ENCODE results near the gene CHMP5.

The CHMP5 gene

GRCh38 chr9:33264473-33265177 lies at the start of gene CHMP5, which contains the start of gene BAG1:
Gene CHMP5, plus strand, starts transcription at chr9:33265049. Its CDS starts 30 bp downstream, at chr9:33265079.
Gene BAG1, minus strand, starts transcription at chr9:33264708.
- DNase-seq (ENCODE audit: low read depth) = peak; percentile 100

DNA sequence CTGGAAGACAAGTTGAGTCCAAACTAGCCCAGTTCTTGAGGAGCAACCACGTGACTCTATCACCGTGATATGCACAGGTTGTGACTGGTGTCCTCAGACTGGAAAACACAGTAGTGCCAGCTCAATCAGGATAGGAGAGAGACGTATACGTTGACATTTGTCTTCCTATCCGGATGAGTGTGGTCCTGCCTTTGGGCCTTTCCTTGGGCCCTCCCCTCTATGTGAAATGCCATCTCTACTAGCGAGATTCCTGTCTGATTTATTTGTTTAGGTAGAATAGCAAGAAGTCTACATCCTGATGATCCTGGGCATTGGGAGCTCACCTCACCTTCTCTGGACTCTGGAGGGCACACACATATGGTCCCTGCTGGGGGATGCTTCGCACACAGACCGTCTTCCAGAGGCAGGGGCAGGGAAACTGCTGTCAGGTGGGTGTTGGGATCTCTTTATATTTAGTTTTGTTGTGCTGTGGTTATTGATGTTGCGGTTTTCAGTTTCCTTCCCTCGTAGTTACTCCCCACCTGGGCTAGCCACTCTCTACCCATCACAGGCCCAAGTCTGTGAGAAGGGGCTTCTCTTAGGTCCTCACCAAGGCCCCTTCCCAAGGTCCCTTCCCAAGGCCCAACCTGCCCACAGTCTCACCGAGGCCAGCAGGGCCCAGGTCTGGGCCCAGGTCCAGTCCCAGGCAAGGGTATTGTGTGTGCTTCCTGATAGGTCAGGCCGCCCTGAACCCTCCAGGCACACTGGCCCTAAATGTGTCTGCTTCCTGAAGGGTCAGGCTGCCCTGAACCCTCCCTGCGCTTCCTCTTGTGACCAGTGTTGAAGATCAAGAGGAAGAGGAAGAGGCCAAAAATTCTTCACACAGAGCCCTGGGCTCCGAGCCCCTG lies 43.9 kb upstream of the CHMP5 start:
- DNase-seq (ENCODE audit: low read depth) = no peak

DNA sequence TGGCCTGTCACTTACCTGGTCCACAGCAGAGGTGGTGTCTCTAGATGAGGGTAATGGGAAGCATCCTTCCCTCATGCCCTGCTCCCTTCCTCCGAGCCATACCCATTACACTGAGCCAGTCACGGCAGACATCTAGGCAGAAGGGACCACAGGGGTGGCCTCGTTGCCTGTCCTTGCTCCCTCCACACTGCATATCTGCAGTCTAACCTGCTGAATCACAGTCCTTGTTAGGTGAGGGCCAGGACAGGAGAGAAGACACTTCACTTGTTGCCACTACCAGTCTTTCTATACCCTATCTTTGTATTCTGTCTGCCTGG lies 43.3 kb upstream of the CHMP5 start:
- DNase-seq (ENCODE audit: low read depth) = no peak

DNA sequence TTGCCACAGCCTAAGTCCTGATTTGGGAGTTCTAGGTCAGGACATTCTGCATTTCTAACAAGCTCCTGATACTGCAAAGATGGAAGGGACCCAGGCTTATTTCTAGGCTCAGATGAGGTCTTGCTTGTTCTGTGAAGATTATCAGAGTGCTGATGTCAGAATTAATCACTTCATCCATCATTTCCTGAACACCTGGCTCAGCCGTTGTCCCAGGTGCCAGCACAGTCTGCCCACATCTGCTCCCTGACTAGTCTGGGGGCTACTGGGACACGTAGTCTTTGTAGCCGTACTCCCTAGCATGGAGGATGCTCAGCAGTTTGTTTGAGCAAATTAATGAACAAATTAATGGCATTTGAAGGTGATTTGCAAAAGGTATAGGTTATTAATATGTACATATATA lies 42.8 kb upstream of the CHMP5 start:
- no peak for DNase-seq (ENCODE audit: low read depth)

DNA sequence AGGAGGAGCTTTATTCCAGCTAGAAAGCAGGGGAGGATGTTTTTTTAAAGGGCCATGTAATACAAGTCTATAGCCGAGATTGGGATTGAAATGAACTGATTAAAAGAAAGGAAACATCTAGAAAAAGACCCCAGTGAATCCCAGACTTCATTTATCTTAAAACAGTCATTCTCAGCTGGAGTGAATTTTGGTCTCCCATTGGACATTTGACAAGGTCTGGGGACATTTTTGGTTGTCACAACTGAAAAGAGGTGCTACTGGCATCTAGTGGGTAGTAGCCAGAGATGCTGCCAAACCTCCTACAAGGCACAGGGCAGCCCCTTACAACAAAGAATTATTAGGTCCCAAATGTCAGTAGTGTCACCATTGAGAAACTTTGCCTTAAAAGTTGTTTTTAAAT lies 41.2 kb upstream of the CHMP5 start:
- no peak for DNase-seq (ENCODE audit: low read depth)

- DNase-seq (ENCODE audit: low read depth) = peak; percentile 67
These were observed 39.3 kb upstream of the CHMP5 start for GRCh38 chr9:33225319-33226147.

DNA sequence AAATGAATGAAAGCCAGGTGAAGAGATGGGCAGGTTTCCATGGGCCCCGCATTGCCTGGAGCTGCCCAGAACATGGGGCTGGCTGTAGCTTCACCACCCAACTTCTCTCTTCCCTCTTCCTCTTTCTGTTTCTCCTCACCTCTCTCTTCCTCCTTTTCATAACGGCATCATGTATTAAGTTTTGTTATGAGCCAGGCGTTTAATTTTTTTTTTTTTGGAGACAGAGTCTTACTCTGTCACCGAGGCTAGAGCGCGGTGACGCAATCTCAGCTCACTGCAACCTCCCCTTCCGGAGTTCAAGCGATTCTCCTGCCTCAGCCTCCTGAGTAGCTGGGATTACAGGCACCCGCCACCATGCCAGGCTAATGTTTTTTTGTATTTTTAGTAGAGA lies 37.8 kb upstream of the CHMP5 start:
- DNase-seq (ENCODE audit: low read depth) = no peak

DNA sequence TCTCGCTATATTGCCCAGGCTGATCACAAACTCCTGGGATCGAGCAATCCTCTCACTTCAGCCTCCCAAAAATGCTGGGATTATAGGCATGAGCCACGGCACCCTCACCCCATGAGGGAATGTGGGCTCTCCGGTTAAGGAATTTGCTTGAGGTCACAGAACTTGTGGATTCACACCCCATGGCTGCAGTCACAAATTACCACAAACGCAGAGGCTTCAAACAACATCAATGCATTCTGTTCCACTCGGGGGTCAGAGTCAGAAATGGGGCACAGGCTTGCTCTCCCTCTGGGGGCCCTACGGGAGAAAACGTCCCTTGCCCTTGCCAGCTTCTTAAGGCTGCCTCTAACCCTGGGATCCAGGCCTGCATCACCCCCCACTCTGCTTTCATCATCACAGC lies 37.1 kb upstream of the CHMP5 start:
- no peak for DNase-seq (ENCODE audit: low read depth)

DNA sequence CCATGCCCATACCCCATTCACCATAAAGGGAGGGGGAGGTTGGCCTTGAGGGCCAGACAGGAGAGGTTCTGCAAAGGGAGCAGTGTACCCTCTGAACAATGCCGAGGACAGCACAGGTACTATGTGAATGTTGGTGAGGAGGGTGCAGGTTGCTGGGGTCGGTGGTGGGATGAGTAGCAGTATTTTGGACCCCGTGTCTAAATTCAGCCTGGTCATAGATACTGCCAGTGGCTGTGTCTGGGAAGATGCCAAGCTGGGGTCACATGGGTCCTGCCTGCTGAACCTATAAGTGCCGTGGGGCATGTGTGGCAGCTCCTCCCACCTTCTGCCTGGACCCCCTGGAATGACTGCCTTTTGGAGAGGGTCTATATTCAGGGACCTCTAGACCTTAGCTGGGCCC lies 36.2 kb upstream of the CHMP5 start:
- DNase-seq (ENCODE audit: low read depth) = no peak

GRCh38 chr9:33229359-33230114 lies 35.3 kb upstream of the CHMP5 start:
- no peak for DNase-seq (ENCODE audit: low read depth)

GRCh38 chr9:33230756-33231622 lies 33.9 kb upstream of the CHMP5 start:
- no peak for DNase-seq (ENCODE audit: low read depth)

GRCh38 chr9:33231623-33231942 lies 33.3 kb upstream of the CHMP5 start:
- DNase-seq (ENCODE audit: low read depth) = no peak

DNA sequence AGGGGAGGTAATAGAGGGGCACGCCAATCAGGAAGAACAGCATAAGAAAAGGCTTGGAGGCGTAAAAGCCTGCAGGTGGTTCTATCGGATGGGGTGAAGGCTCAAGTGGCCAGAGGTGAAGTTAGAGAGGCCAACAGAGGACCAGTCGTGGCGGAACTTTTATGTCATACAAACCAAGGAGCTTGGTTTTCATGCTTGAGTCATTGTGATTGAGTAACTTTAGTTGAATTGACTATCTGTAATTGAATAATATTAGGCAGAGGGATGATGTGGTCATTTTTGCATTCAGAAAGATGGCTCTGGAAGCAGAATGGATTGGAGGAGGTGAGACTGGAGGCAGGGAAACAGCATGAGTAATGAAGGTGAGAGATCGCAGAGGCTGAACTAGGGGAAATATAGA lies 32.0 kb upstream of the CHMP5 start:
- DNase-seq (ENCODE audit: low read depth) = no peak

GRCh38 chr9:33233626-33234342 lies 31.1 kb upstream of the CHMP5 start:
- DNase-seq (ENCODE audit: low read depth) = no peak

- no peak for DNase-seq (ENCODE audit: low read depth)
These were observed 30.1 kb upstream of the CHMP5 start for GRCh38 chr9:33234511-33235467.

GRCh38 chr9:33236571-33236970 lies 28.3 kb upstream of the CHMP5 start:
- no peak for DNase-seq (ENCODE audit: low read depth)

GRCh38 chr9:33239921-33240320 lies 24.9 kb upstream of the CHMP5 start, which contains the start of gene SPINK4:
Gene SPINK4, plus strand, starts transcription at chr9:33240167. Its CDS starts 42 bp downstream, at chr9:33240209.
- no peak for DNase-seq (ENCODE audit: low read depth)

DNA sequence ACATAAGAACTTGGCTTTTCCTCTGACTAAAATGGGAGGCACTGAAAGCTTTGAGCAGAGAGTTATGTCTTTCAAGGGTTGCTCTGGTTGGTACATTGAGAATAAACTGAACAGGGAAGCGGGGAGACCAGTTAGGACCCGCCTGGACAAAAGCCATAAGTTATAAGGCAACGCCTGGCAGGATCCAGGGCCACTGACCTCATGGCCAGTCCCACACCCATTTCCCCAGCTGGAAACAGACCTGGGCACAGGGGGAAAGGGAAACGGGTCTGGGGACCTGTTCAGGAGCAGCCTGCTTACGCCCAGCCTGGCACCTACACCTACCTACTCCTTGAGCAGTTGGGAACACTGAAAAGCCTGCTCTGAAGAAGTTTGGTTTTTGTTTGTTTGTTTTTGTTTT lies 23.6 kb upstream of the CHMP5 start:
- no peak for DNase-seq (ENCODE audit: low read depth)

GRCh38 chr9:33242609-33243134 lies 22.2 kb upstream of the CHMP5 start:
- no peak for DNase-seq (ENCODE audit: low read depth)

Measured in activated gamma-delta T cell treated with anti-CD3 and anti-CD28 coated beads, Interleukin-2, amount 50 U/mL, for 16 hours (primary cell).